ENCODE data around the gene INSRR.

INSRR gene

DNA sequence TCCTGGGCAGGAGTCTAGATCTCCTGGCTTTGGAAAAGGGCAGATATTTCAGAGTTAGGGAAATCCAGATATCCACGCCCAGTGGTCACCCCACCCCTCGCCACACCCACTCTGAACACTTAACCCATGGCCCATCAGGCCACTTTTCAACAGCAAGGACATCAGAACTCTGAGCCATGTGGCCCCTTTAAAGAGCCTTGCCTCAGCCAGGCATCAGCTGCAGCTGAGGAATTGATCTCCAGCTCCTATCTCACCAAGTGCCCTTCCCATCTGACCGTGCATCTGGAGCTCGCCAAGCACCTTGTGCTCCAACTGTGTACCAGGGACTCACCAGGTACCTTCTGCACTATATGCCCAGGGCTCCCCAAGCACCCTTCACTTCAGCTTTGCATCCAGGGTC, 22.0 kb downstream of the INSRR start:
- H3K27ac ChIP-seq, result no peak overlapping the region
- TF ChIP-seq, protein P1, sequence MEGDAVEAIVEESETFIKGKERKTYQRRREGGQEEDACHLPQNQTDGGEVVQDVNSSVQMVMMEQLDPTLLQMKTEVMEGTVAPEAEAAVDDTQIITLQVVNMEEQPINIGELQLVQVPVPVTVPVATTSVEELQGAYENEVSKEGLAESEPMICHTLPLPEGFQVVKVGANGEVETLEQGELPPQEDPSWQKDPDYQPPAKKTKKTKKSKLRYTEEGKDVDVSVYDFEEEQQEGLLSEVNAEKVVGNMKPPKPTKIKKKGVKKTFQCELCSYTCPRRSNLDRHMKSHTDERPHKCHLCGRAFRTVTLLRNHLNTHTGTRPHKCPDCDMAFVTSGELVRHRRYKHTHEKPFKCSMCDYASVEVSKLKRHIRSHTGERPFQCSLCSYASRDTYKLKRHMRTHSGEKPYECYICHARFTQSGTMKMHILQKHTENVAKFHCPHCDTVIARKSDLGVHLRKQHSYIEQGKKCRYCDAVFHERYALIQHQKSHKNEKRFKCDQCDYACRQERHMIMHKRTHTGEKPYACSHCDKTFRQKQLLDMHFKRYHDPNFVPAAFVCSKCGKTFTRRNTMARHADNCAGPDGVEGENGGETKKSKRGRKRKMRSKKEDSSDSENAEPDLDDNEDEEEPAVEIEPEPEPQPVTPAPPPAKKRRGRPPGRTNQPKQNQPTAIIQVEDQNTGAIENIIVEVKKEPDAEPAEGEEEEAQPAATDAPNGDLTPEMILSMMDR (conservative IDR thresholded peaks at IDR 0.05), result no peak

DNA sequence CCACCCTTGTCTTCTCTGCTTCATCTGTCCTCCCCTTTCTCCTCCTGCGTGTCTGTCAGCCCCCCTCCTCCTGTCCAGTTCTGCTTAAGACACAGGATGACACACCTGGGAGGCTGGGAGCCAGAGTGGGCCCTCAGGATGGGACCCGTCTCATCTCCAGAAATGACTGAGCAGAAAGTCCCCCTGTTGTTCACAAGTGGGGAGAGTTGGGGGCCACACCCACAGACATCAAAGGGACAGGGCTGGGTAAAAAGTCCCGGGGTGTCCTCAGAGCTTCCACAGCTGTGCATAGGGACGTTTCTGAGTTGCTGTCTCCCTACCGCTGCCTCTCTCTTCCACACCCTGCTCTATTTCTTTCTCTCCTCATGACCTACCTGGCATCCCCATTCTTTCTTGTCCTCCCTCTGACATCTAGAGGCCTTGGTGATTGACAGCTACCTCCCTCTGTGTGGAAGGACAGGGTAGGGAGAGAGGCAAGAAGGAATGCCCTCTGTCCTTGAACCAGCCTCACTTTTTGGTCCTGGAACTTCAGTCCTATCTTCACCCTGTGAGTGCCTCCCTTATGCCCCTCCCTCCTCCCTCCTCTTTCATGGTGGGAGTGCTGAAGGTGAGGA, 22.8 kb downstream of the INSRR start:
- TF ChIP-seq, protein P1 (conservative IDR thresholded peaks at IDR 0.05), result no peak
- no peak overlapping the region for H3K27ac ChIP-seq

DNA sequence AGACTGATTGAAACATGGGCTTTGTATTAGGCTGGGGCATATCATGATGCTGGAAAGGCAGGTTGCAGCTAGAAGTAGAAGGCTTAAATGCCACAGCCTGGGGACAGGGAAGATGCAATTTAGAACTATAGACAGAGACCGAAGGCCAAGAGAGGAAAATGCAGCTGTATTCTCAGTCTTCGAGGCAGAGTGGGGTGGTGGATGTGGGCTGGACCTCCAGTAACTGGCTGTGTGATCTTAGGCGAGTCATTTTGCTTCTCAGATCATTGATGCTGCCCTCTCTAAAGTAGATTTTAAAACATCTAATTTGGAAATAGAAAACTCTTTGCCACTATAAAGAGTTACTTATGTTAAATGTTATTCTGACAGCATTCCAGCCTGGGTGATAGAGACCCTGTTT, 24.6 kb downstream of the INSRR start:
- no peak overlapping the region for H3K27ac ChIP-seq
- TF ChIP-seq, protein P1 (conservative IDR thresholded peaks at IDR 0.05), result no peak

DNA sequence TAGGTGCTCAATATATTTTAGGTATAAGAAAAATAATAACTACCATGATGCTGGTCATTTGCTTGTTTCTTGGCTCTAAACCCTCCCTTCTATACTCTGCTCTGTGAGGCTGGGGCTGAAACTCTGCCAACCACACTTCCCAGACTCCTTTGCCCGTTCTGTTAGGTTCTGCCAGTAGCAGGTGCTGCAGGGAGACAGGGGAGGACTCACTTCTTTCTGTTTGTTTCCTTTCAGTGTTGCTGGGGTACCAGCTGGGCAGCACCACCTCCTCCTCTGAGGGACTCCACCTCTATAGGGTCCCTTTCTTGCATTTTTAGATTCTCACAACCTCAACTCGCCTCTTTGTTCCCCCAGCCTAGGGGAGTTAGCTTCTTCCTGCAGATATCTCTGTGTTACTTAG, 25.3 kb downstream of the INSRR start:
- TF ChIP-seq, protein P1 (conservative IDR thresholded peaks at IDR 0.05), result no peak
- no peak overlapping the region for H3K27ac ChIP-seq

DNA sequence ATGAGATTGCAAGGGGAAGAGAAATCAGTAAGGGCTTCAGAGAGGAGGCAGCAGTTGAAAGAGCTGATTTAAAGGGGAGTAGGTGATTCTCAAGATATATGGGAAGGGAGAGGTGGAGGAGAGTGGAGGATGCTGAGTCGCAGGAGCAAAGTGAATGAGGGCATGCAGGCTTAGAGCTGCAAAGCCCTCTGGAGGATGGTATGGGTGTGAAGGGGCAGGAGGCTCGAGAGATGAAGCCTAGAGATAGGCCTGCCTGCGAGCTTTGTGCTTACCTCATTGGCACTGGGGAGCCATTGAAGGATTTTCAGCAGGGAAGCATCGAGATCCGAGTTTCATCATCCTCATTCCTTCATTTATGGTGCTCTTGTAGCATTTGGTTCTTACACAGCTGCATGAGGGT, 26.5 kb downstream of the INSRR start:
- H3K27ac ChIP-seq, result no peak overlapping the region
- TF ChIP-seq, protein P1 (conservative IDR thresholded peaks at IDR 0.05), result no peak

DNA sequence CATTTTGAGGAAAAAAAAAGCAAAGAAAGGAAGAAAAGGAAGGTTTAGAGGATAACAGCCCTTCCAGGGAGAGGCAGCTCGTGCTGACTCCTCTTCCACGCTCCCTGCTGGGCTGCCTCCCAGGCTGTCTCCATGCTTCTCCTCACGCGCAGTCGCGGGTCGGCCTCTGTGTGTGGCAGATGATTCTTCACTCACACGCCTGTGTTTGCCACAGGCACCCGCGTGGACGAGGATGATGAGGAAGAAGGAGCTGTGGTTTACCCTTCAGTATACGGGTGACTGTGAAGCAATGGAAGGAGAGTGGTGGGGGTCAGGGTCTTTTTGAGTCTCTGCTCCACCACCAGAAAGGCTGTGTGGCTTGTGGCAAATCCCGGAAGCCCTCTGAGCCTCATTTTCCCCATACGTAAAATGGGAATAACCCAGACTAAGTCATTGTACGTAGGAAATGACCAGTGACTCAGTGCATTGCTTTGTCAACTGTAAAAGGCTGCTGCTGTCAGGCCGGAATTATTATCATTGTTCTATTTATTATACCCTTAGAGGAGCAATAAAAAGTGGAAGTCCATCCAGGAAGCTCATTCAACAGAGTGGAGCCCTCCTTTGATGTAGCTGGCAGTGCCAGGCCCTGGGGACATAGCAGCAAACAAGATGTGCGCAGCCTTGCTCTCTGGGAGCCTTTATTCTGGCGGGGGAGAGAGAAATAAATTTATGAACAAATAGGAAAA, 30.4 kb downstream of the INSRR start:
- no peak overlapping the region for H3K27ac ChIP-seq
- TF ChIP-seq, protein P1 (conservative IDR thresholded peaks at IDR 0.05), result no peak

DNA sequence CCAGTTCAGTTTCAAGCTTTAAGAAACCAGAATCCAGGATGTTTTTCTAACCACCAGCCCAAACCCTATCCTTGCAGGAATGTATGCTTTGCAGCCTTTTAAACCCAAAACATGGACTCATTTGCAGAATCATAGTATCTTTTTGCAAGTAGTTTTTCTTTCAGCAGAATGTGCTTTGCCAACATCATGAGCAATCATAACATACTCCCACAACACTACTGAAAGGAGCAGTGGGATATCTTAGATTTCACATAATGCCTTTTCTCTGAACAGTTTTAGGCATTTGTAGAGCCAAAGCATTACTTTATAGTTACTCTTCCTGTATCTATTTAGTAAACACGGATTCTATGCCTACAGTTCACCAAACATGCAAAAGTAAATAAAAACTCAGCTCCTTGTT, 32.3 kb downstream of the INSRR start:
- H3K27ac ChIP-seq, result no peak overlapping the region
- TF ChIP-seq, protein P1 (conservative IDR thresholded peaks at IDR 0.05), result no peak
